ENCODE measurements around the gene CASTOR2. TPM values are rescaled to one million over a fixed set of nuclear protein-coding genes. Genes with fewer than 3 reads are reported as not detected.
"Not testable (repeated sequence)": the region's sequence is repeated elsewhere in the genome, so short reads cannot be mapped to it uniquely, and the experiment has no call there.

CASTOR2 gene
- total RNA-seq (2014; rRNA removed): 5.2 and 7.5 TPM in 2 replicates
- polyA plus RNA-seq (2012): 3.4 TPM

- not testable (repeated sequence) for DNase-seq (ENCODE audit: low read depth)
These were observed at the start of gene CASTOR2 for GRCh38 chr7:74964511-74965119. Gene CASTOR2, plus strand, starts transcription at chr7:74964705. Its CDS starts 281 bp downstream, at chr7:74964986.

- DNase-seq (ENCODE audit: low read depth): not testable (repeated sequence)
These were observed 42.1 kb upstream of the CASTOR2 start for GRCh38 chr7:74922321-74922890.

- not testable (repeated sequence) for DNase-seq (ENCODE audit: low read depth)
These were observed 40.9 kb upstream of the CASTOR2 start for GRCh38 chr7:74923644-74924043.

GRCh38 chr7:74926968-74927367, 37.5 kb upstream of the CASTOR2 start:
- DNase-seq (ENCODE audit: low read depth): not testable (repeated sequence)

- not testable (repeated sequence) for DNase-seq (ENCODE audit: low read depth)
These were observed 32.8 kb upstream of the CASTOR2 start for GRCh38 chr7:74931563-74932328.

- DNase-seq (ENCODE audit: low read depth): not testable (repeated sequence)
These were observed 25.1 kb upstream of the CASTOR2 start for GRCh38 chr7:74939429-74939828.

- DNase-seq (ENCODE audit: low read depth): not testable (repeated sequence)
These were observed 23.0 kb upstream of the CASTOR2 start for GRCh38 chr7:74941302-74942069.

GRCh38 chr7:74943923-74944322, 20.6 kb upstream of the CASTOR2 start:
- not testable (repeated sequence) for DNase-seq (ENCODE audit: low read depth)

GRCh38 chr7:74947741-74948140, 16.8 kb upstream of the CASTOR2 start:
- DNase-seq (ENCODE audit: low read depth): not testable (repeated sequence)

GRCh38 chr7:74953774-74954173, 10.7 kb upstream of the CASTOR2 start:
- not testable (repeated sequence) for DNase-seq (ENCODE audit: low read depth)

- not testable (repeated sequence) for DNase-seq (ENCODE audit: low read depth)
These were observed 6.2 kb upstream of the CASTOR2 start for GRCh38 chr7:74958328-74958727.

- DNase-seq (ENCODE audit: low read depth): not testable (repeated sequence)
These were observed 598 bp upstream of the CASTOR2 start for GRCh38 chr7:74963704-74964510.

GRCh38 chr7:74966208-74966854, 1.8 kb downstream of the CASTOR2 start:
- not testable (repeated sequence) for DNase-seq (ENCODE audit: low read depth)

GRCh38 chr7:74966909-74967308, 2.4 kb downstream of the CASTOR2 start:
- DNase-seq (ENCODE audit: low read depth): not testable (repeated sequence)

GRCh38 chr7:74971431-74971830, 6.9 kb downstream of the CASTOR2 start:
- not testable (repeated sequence) for DNase-seq (ENCODE audit: low read depth)

- not testable (repeated sequence) for DNase-seq (ENCODE audit: low read depth)
These were observed 7.9 kb downstream of the CASTOR2 start for GRCh38 chr7:74972377-74972776.

GRCh38 chr7:74975959-74976358, 11.5 kb downstream of the CASTOR2 start:
- not testable (repeated sequence) for DNase-seq (ENCODE audit: low read depth)

- DNase-seq (ENCODE audit: low read depth): not testable (repeated sequence)
These were observed 13.0 kb downstream of the CASTOR2 start for GRCh38 chr7:74977523-74977922.

GRCh38 chr7:74988436-74988835, 23.9 kb downstream of the CASTOR2 start:
- not testable (repeated sequence) for DNase-seq (ENCODE audit: low read depth)

GRCh38 chr7:74993121-74993520, 28.6 kb downstream of the CASTOR2 start:
- no peak for DNase-seq (ENCODE audit: low read depth)

All from LHCN-M2 (cell line).